ENCODE results near the gene CKAP2.
"Not testable (repeated sequence)": the region's sequence is repeated elsewhere in the genome, so short reads cannot be mapped to it uniquely, and the experiment has no call there.

The CKAP2 gene

GRCh38 chr13:52452470-52452869 lies 2.8 kb upstream of the CKAP2 start:
- DNase-seq (ENCODE audit: low read depth), result no peak

GRCh38 chr13:52454459-52454819 lies 839 bp upstream of the CKAP2 start:
- DNase-seq (ENCODE audit: low read depth), result no peak

- peak; percentile 30 for DNase-seq (ENCODE audit: low read depth)
These were observed 381 bp downstream of the CKAP2 start for GRCh38 chr13:52455677-52456041.

- peak; percentile 38 for DNase-seq (ENCODE audit: low read depth)
These were observed 4.4 kb downstream of the CKAP2 start for GRCh38 chr13:52459668-52460067.

- DNase-seq (ENCODE audit: low read depth), result no peak
These were observed 6.0 kb downstream of the CKAP2 start for GRCh38 chr13:52461265-52461664.

GRCh38 chr13:52463526-52463925 lies 8.2 kb downstream of the CKAP2 start:
- DNase-seq (ENCODE audit: low read depth), result no peak

GRCh38 chr13:52468487-52468886 lies 13.2 kb downstream of the CKAP2 start:
- not testable (repeated sequence) for DNase-seq (ENCODE audit: low read depth)

GRCh38 chr13:52480677-52481428 lies 25.6 kb downstream of the CKAP2 start:
- DNase-seq (ENCODE audit: low read depth), result not testable (repeated sequence)

GRCh38 chr13:52487078-52487477 lies 31.8 kb downstream of the CKAP2 start:
- not testable (repeated sequence) for DNase-seq (ENCODE audit: low read depth)

- not testable (repeated sequence) for DNase-seq (ENCODE audit: low read depth)
These were observed 33.5 kb downstream of the CKAP2 start for GRCh38 chr13:52488763-52489162.

- DNase-seq (ENCODE audit: low read depth), result not testable (repeated sequence)
These were observed 35.7 kb downstream of the CKAP2 start for GRCh38 chr13:52491015-52491414.

GRCh38 chr13:52494241-52494640 lies 39.0 kb downstream of the CKAP2 start:
- not testable (repeated sequence) for DNase-seq (ENCODE audit: low read depth)

GRCh38 chr13:52497979-52498378 lies 42.7 kb downstream of the CKAP2 start:
- not testable (repeated sequence) for DNase-seq (ENCODE audit: low read depth)

GRCh38 chr13:52502277-52502676 lies 47.0 kb downstream of the CKAP2 start:
- not testable (repeated sequence) for DNase-seq (ENCODE audit: low read depth)

- not testable (repeated sequence) for DNase-seq (ENCODE audit: low read depth)
These were observed 50.6 kb downstream of the CKAP2 start for GRCh38 chr13:52505843-52506242.

GRCh38 chr13:52509532-52509931 lies 54.3 kb downstream of the CKAP2 start:
- not testable (repeated sequence) for DNase-seq (ENCODE audit: low read depth)

- DNase-seq (ENCODE audit: low read depth), result not testable (repeated sequence)
These were observed 55.0 kb downstream of the CKAP2 start for GRCh38 chr13:52510221-52510797.

GRCh38 chr13:52511598-52511997 lies 56.3 kb downstream of the CKAP2 start:
- not testable (repeated sequence) for DNase-seq (ENCODE audit: low read depth)

GRCh38 chr13:52513957-52514596 lies 58.8 kb downstream of the CKAP2 start:
- DNase-seq (ENCODE audit: low read depth), result peak; percentile 4

- DNase-seq (ENCODE audit: low read depth), result not testable (repeated sequence)
These were observed 68.0 kb downstream of the CKAP2 start for GRCh38 chr13:52523323-52523722.

Data from GM04504 (cell line).